KMS-11 (cell line): ENCODE measurements around the gene COL4A6.

ENCODE experiments used
- H2AFZ ChIP-seq: fragments of 200-600 bp; sonication (generic); 2 replicates; pipeline ENCODE4 v1.6.1; 2016; ENCODE audit warnings: antibody characterized with exemption, mixed run types, low read depth
- H3K27ac ChIP-seq: fragments of 200-600 bp; sonication (generic); 2 replicates; pipeline ENCODE4 v1.6.1; 2016; ENCODE audit warnings: mild to moderate bottlenecking, mixed run types
- H3K27me3 ChIP-seq: fragments of 200-600 bp; sonication (generic); 2 replicates; pipeline ENCODE4 v1.6.1; 2017; ENCODE audit warnings: mild to moderate bottlenecking, low read depth, mixed run types, moderate library complexity; ENCODE audit not compliant: insufficient read depth
- H3K36me3 ChIP-seq: fragments of 200-600 bp; sonication (generic); 2 replicates; pipeline ENCODE4 v1.6.1; 2017; ENCODE audit warnings: mild to moderate bottlenecking, mixed run types; ENCODE audit not compliant: insufficient read depth
- H3K4me1 ChIP-seq: fragments of 200-600 bp; sonication (generic); 2 replicates; pipeline ENCODE4 v1.6.1; 2016; ENCODE audit warnings: mild to moderate bottlenecking, low read depth, mixed run types; ENCODE audit not compliant: poor library complexity, severe bottlenecking
- H3K4me2 ChIP-seq: fragments of 200-600 bp; sonication (generic); 2 replicates; pipeline ENCODE4 v1.7.0; 2016; ENCODE audit warnings: mild to moderate bottlenecking, mixed run types
- H3K4me3 ChIP-seq: fragments of 200-600 bp; sonication (generic); IDR thresholded peaks from 2 replicates; pipeline ENCODE4 v1.6.1; 2017; ENCODE audit warnings: low read depth, low read length, mixed read lengths; ENCODE audit not compliant: insufficient read depth
- H3K79me2 ChIP-seq: fragments of 200-600 bp; sonication (generic); 2 replicates; pipeline ENCODE4 v1.6.1; 2016; ENCODE audit warnings: low read depth, mixed run types; ENCODE audit not compliant: insufficient read depth
- H3K9ac ChIP-seq: fragments of 200-600 bp; sonication (generic); 2 replicates; pipeline ENCODE4 v1.6.1; 2016; ENCODE audit warnings: mild to moderate bottlenecking, mixed run types
- H4K20me1 ChIP-seq: fragments of 200-600 bp; sonication (generic); 2 replicates; pipeline ENCODE4 v1.6.1; 2016; ENCODE audit warnings: mild to moderate bottlenecking, mixed run types; ENCODE audit not compliant: insufficient read depth
- CTCF ChIP-seq: fragments of 200-600 bp; sonication (generic); conservative IDR thresholded peaks from 2 replicates; pipeline ENCODE4 v1.6.1; 2017; ENCODE audit warnings: low read depth, mild to moderate bottlenecking, antibody characterized with exemption, low read length, moderate library complexity, mixed read lengths

Gene COL4A6

DNA sequence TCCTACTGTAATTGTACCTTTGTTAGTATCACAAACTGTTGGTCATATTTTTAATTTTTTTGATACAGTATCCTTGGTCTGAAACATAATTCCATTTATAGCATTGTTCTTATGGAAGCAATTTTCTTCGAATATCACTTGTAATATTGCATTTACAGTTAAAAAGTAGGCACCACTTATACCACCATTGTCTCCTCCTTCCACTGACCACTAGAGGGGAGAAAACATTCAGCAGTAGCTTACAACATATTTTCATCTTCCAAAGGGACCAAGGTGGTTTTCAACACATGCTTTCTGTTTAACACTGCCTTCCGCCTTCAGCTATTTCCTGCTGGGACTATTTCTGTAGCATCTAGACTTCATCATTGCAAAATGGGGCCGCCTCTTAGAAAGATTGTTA is 146.2 kb downstream of the COL4A6 start:
- H3K4me2 ChIP-seq, result no peak overlapping the region
- no peak overlapping the region for H2AFZ ChIP-seq
- no peaks in the 10 kb centered on the region for H3K79me2 ChIP-seq
- H3K27ac ChIP-seq, result no peak overlapping the region
- no peak overlapping the region for H3K9ac ChIP-seq
- no peaks in the 10 kb centered on the region for H4K20me1 ChIP-seq
- H3K27me3 ChIP-seq, result no peaks in the 10 kb centered on the region
- no peaks in the 10 kb centered on the region for H3K4me1 ChIP-seq
- no peak overlapping the region for H3K4me3 ChIP-seq
- no peak for TF ChIP-seq CTCF
- no peaks in the 10 kb centered on the region for H3K36me3 ChIP-seq

- H3K4me3 ChIP-seq, result no peak overlapping the region
- no peak overlapping the region for H3K9ac ChIP-seq
- H4K20me1 ChIP-seq, result no peaks in the 10 kb centered on the region
- no peaks in the 10 kb centered on the region for H3K4me1 ChIP-seq
- H3K79me2 ChIP-seq, result no peaks in the 10 kb centered on the region
- no peak for TF ChIP-seq CTCF
- no peak overlapping the region for H2AFZ ChIP-seq
- H3K4me2 ChIP-seq, result no peak overlapping the region
- H3K36me3 ChIP-seq, result no peaks in the 10 kb centered on the region
- no peaks in the 10 kb centered on the region for H3K27me3 ChIP-seq
- H3K27ac ChIP-seq, result no peak overlapping the region
Measured at GRCh38 chrX:108285918-108286317, 152.3 kb downstream of the COL4A6 start.

DNA sequence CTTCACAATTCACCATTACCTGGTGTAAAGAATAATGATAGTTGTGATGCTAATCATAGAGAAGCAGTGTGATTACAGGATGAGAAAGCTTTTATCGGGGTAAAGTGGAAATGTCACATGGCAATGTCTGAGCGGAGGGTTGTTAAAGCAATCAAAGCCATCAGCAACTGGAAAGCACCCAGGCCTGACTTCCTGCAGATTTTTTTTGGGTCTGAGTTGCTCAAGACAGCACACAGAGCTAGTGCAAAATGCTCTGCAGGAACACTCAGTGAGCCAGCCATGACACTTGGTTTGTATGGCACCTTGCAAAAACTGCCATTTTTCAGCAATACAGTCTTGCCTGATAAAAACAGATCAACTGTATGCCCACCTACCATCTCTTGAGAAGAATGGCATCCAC is 152.9 kb downstream of the COL4A6 start:
- Histone ChIP-seq H3K27me3 (no peaks in the 10 kb centered on the region), H3K9ac (no peak overlapping the region), H3K4me2 (no peak overlapping the region), H3K36me3 (no peaks in the 10 kb centered on the region), H2AFZ (no peak overlapping the region), H3K79me2 (no peaks in the 10 kb centered on the region), H3K4me1 (no peaks in the 10 kb centered on the region), H3K4me3 (no peak overlapping the region), H3K27ac (no peak overlapping the region), H4K20me1 (no peaks in the 10 kb centered on the region)
- no peak for TF ChIP-seq CTCF

- Histone ChIP-seq H3K9ac (no peak overlapping the region), H3K4me2 (no peak overlapping the region), H3K27ac (no peak overlapping the region), H4K20me1 (no peaks in the 10 kb centered on the region), H3K27me3 (no peaks in the 10 kb centered on the region), H2AFZ (no peak overlapping the region), H3K4me3 (no peak overlapping the region), H3K4me1 (no peaks in the 10 kb centered on the region), H3K36me3 (no peaks in the 10 kb centered on the region), H3K79me2 (no peaks in the 10 kb centered on the region)
- no peak for TF ChIP-seq CTCF
Measured at GRCh38 chrX:108275732-108276131, 162.5 kb downstream of the COL4A6 start.

GRCh38 chrX:108271397-108271787 is 166.8 kb downstream of the COL4A6 start:
- Histone ChIP-seq H3K4me2 (no peak overlapping the region), H3K27me3 (no peaks in the 10 kb centered on the region)

More at GRCh38 chrX:108271397-108271787, 166.8 kb downstream of the COL4A6 start:
- Histone ChIP-seq H3K4me1 (no peaks in the 10 kb centered on the region), H4K20me1 (no peaks in the 10 kb centered on the region), H3K4me3 (no peak overlapping the region), H2AFZ (no peak overlapping the region), H3K27ac (no peak overlapping the region), H3K36me3 (no peaks in the 10 kb centered on the region), H3K9ac (no peak overlapping the region), H3K79me2 (no peaks in the 10 kb centered on the region)
- TF ChIP-seq CTCF, result no peak
